Smooth muscle cell of the coronary artery (primary cell): Measurements from ENCODE around the gene SLC51A. TPM values are rescaled to one million over a fixed set of nuclear protein-coding genes. Genes with fewer than 3 reads are reported as not detected.

Experiments
- total RNA-seq: library from RNA; depleted of rRNA; stranded (reverse); fragments of >200 nt; gene quantifications from 2 replicates; pipeline ENCODE4 v1.2.3, GENCODE V29; 2014; ENCODE audit warnings: low replicate concordance

The SLC51A gene
- total RNA-seq: not detected in 2 replicates

DNA sequence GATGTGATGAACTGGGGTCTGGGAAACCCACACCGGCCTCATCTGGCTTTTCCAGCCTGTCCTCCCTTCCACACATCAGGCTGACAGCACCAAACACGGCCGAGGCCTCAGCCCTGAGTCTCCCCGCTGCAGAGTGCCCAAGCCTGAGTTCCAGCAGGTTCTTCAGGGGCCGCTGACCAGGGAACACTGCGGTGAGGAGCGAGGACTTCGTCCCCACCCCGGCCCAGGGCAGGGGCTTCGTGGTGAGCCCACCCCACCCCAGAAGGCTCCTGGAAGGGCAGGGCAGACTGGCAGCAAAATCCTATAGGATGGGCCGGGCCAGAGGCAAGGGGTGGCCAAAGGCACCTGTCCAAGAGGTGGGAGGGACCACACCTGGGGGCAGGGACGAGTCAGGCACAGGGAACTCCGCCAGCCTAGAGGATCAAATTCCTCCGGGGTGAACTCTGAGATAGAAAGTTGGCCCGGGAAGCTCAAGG is at the start of gene SLC51A:
SLC51A (plus strand) TSS at position 446 of the 476 bp plus-strand sequence. CDS start 179 bp downstream, outside the sequence.

GRCh38 chr3:196210673-196211556 is 5.4 kb upstream of the SLC51A start, which contains the start of gene ZDHHC19:
TSS of gene ZDHHC19 (minus strand) at chr3:196211400. CDS start at chr3:196211315, 85 bp downstream.

Other genes with a start within 250 kb of the SLC51A start
- 149 and 543 TPM in 2 replicates for gene TFRC, start 134.4 kb upstream of the SLC51A start, total RNA-seq
- not detected in 2 replicates for gene ZDHHC19, start 5.1 kb upstream of the SLC51A start, total RNA-seq
- gene PCYT1A, start 71.2 kb downstream of the SLC51A start, total RNA-seq: 79.6 and 210 TPM in 2 replicates
- 8.4 and 10.4 TPM in 2 replicates for gene DYNLT2B, start 101.7 kb downstream of the SLC51A start, total RNA-seq
- gene TM4SF19, start 121.9 kb downstream of the SLC51A start, total RNA-seq: not detected in 2 replicates
- 15.7 and 16.3 TPM in 2 replicates for gene UBXN7, start 215.9 kb downstream of the SLC51A start, total RNA-seq